ENCODE data around the gene CSPG4. TPM values are rescaled to one million over a fixed set of nuclear protein-coding genes. Genes with fewer than 3 reads are reported as not detected.

Gene CSPG4
- total and polyA plus RNA-seq, 2 donors (not counting 3 experiments of a cell fraction or from before 2014, with no cell fraction given) = not detected

DNA sequence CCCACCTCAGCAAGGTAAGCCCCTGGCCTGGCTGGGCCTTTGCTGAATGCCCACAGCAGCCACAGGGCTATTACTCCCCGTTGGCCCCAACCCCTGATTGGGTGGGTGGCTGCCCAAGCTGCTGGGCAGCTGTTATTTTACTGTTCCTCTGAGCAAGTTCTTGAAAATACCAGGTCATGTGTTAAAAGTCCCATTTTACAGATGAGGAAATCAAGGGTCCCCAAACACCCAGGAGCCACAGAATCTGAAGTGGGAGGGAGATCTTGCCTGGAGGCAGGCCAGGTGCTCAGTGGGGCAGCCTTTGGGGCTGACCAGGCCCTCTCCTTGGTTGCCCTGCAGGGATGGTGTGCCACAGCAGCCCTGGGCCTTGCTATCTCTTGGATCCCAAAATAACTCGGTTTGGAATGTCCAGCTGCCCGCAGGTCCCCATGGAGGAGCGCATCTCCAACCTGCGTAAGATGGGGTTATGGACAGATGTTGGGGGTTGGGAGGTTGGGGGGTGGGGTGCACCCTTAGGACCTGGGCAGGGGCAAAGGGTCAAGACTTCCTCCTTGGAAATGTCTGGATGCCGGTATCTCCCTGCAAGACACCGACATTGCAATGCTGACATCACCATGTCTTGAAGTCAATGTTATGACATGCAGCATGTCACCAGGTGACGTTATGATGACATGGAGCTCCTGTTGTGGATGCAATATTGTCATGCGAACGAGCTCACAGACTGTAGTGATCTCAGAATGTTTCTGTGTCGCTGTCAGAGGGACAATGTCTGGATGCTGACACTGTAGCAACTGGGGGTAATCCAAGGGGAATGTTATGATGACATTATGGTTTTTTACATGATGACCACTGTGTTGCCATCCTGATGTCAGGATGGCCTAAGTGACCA is 13.3 kb upstream of the CSPG4 start:
- FAIRE-seq = no peak

More for the DNA sequence above, 13.3 kb upstream of the CSPG4 start:
- no peaks in the 10 kb centered on the region for H4K20me1 ChIP-seq (replicated peaks; ENCODE audit: control insufficient read depth, extremely low read depth, insufficient read depth, low read length)
- no peak overlapping the region for H3K4me2 ChIP-seq (ENCODE audit: insufficient read depth, low read length)
- H3K36me3 ChIP-seq (ENCODE audit: control insufficient read depth in 2 of 2, extremely low read depth in 1 of 2, insufficient read depth in 2 of 2, low read length in 2 of 2) = no peaks in the 10 kb centered on the region
- no peak overlapping the region for H3K4me3 ChIP-seq (replicated peaks in 1 of 3; ENCODE audit: insufficient read depth in 1 of 3, low read depth in 1 of 3, low read length in 3 of 3)
- H3K79me2 ChIP-seq (ENCODE audit: control insufficient read depth, insufficient read depth, low read length) = no peaks in the 10 kb centered on the region
- H3K9me1 ChIP-seq (replicated peaks; ENCODE audit: control insufficient read depth, extremely low read depth, insufficient read depth, low read length) = no peaks in the 10 kb centered on the region
- H3K27ac ChIP-seq (ENCODE audit: insufficient read depth, low read depth, low read length) = no peak overlapping the region
- dilution Hi-C loops (cut with MboI; ENCODE audit: extremely low pct_ligation_motif_present, low sequenced_read_pairs) (no loop called here), intact Hi-C loops (cut with micrococcal nuclease) (no loop called here)
- no peak overlapping the region for H2AFZ ChIP-seq (ENCODE audit: low read depth, low read length)
- DNase-seq (ENCODE audit: low read depth, low spot score) = no peak
- CTCF ChIA-PET = interaction anchor here (1.3 kb wide), 1 partner anchor 9 kb away, joined by 3 read pairs; no protein-coding TSS in a partner anchor
- no peaks in the 10 kb centered on the region for H3K9me3 ChIP-seq (replicated peaks; ENCODE audit: control insufficient read depth, insufficient read depth, low read length)
- BruUV-seq (replicated peaks) = no TSS peak
- no peak for TF ChIP-seq FOS (IDR thresholded peaks at IDR 0.05; ENCODE audit: borderline replicate concordance, insufficient read depth, low read length)
- TF ChIP-seq JUN (IDR thresholded peaks at IDR 0.05; ENCODE audit: borderline replicate concordance, insufficient read depth, insufficient read length, low read depth) = no peak
- no peak for TF ChIP-seq GATA2 (IDR thresholded peaks at IDR 0.05; ENCODE audit: insufficient read depth, insufficient read length, low read depth, low read length)
- no peak for TF ChIP-seq POLR2AphosphoS5 (IDR thresholded peaks at IDR 0.05; ENCODE audit: insufficient read depth, low read depth, low read length)
- TF ChIP-seq POLR2A (IDR thresholded peaks at IDR 0.05; ENCODE audit: low read depth, low read length) = no peak
- no peak for TF ChIP-seq CTCF (IDR thresholded peaks at IDR 0.05; ENCODE audit: extremely low read depth in 1 of 2, insufficient read depth in 1 of 2, low read depth in 1 of 2, low read length in 2 of 2)
- TF ChIP-seq EZH2 (IDR thresholded peaks at IDR 0.05; ENCODE audit: borderline replicate concordance, low read depth, low read length, severe bottlenecking) = no peak
- no peak for TF ChIP-seq MAX (IDR thresholded peaks at IDR 0.05; ENCODE audit: insufficient read depth, insufficient read length)
- no peak for TF ChIP-seq MYC (IDR thresholded peaks at IDR 0.05; ENCODE audit: low read depth, low read length)
- H3K4me1 ChIP-seq (ENCODE audit: control insufficient read depth, extremely low read depth, insufficient read depth, low read length) = no peaks in the 10 kb centered on the region
- POLR2A ChIA-PET = no interaction called here
- H3K27me3 ChIP-seq (ENCODE audit: control insufficient read depth in 2 of 2, insufficient read depth in 2 of 2, low read length in 2 of 2) = peaks cover 2 to 3% of the 10 kb centered on the region in 2 experiments
- H3K9ac ChIP-seq (replicated peaks; ENCODE audit: extremely low read depth, insufficient read depth, low read length) = no peak overlapping the region
